GM21381 (cell line): Measurements from ENCODE around the gene RARRES2.
A peak's percentile ranks its signal among the peaks of the same experiment; 100 is the strongest.
"Not testable (repeated sequence)": the region's sequence is repeated elsewhere in the genome, so short reads cannot be mapped to it uniquely, and the experiment has no call there.

ENCODE experiments used
- ATAC-seq: cut with Tn5 transposase; IDR thresholded peaks from one replicate; pipeline ENCODE4 v1.9.1; 2021; ENCODE audit warnings: mild to moderate bottlenecking, moderate library complexity; ENCODE audit not compliant: unreplicated experiment

The RARRES2 gene

DNA sequence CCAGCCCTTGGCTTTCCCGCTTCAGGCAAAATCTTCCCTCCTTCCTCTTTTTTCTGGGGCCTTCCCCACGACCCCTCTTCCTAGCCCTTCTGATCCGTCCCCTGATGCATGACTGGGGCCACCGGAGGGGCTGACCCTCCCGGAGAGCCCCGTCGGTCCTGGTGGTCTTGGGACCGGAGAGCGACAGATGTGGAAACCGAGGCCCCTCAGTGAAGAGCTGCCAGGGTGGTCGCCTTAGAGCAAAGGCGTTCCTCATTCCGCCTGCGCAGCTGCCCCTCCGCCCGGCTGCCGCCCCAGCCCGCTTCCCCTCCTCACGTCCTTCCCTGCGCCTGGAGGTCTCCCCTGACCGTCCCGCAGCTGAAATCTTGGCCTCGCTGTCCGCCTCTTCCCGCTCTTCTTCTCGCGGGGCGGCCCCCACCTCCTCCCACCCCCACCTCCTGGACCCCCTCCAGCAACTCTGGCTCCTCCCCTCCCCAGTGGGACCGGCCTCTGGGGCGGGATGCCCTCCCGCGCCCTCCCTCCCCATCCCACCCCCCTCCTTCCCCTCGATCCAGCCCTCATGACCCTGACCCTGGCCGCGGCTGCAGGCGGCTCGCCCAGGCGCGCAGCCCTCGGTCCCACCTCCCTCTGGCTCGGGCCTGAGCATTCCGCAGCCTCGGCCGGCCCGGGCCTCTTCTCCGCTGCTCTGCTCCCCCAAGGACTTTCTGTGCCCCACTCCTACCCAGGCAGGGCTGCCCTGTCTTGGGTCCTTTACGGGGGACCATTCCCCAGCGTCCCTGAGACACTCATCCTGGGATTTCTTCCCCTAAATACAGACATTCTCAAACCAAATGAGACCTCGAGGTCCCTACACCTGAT is at the start of gene RARRES2:
Gene RARRES2 (minus strand): TSS at position 367 of the 858 bp plus-strand sequence. CDS start 1,020 bp downstream, outside the sequence.
- ATAC-seq = no peak

DNA sequence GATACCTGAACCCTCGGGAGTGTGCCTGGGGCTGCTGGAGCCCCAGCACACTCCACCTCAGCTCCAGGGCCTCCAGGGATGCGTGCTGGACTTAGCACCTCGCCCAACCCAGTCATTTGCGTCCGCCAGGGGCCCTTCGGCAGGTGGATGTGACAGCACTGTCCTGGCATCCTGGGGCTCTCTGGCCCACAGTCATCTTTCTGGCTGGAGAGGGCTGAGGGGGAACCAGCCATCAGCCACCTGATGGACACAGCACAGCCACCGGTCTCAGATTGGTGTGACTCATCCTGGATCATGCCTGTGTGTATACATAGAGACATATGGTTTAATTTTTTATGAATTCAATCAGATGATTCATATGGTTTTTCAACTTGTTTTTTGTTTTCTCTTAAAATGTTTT is 48.8 kb upstream of the RARRES2 start:
- ATAC-seq = no peak

DNA sequence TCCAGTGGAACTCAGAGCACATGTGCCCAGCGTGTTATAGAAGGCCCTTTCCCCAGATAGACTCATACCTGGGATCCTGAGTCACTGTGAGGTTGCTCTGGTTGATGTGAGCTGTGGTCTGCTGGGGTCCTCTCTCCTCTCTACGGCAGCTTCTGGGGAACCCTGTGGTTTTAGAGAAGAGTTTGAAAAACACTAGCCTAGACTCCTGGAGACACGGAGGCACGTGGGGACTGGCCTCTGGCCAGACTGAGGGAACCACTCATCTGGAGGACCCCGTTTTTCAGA is 48.0 kb upstream of the RARRES2 start:
- ATAC-seq = no peak

DNA sequence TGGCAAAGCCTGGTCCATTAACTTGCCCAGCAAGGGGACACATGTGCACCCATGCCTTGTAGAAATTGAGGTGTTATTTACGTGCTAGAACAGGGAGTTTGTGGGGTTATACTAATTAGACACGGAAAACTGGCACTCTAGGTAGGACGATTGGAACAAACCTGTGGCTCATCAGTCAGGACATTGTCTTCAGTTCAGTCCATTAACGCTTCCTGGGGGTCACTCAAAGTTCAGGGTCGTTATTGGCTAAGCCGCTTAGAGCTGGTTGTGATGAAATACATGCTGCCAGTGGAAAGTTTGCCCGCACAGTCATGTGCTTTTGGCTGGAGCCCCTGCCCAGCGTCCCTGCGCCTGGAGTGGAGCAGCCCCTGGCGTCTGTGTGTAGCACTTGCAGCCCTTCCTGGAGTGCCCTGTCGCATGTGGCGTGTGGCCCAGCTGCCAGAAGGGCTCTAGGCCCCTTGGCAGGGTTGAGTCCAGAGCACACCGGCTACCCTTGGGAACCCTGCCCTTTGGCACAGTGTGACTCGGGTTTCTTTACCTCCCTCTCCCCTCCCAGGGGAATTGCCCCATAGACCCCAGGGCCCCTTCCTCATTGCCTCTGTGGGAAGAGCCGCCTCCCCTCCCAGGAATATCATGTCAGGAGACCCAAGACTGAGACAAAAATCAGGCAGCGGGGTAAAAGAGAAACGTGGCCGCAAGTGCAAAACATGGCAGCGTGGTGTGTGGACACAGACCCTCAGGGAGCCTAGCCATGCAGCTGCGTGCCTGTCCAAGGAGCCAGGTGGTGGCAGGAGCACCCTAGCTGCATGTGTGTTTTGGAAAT is 47.5 kb upstream of the RARRES2 start:
- ATAC-seq = no peak

DNA sequence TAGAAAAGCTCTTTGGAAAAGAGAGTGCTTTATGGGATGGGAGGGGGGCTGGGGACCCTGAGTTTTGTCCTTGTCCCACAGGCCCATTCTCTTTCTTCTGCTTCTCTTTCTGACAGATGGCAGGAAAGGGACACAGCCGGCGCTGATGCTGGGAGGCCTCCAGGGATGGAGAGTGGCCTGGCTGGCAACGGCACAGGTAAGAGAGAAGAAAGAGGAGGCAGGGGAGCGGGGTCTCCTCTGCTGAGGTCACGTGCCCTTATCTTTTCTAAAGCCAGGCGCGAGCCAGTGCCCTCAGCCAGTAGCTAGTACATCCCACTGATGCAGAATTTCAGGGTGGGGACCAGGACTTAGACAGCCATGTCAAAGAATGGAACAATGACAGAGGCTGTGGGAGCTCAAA is 46.9 kb upstream of the RARRES2 start:
- no peak for ATAC-seq

DNA sequence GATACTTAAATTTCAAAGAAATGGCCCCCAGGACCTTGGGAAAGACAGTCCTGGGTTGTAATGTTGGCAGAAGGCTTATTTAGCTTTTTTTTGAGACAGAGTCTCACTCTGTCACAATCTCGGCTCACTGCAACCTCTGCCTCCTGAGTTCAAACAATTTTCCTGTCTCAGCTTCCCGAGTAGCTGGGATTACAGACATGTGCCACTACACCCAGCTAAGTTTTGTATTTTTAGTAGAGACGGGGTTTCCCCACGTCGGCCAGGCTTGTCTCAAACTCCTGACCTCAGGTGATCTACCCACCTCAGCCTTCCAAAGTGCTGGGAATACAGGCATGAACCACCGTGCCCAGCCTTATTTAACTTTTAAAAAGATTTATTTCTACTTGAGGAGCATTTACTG is 44.5 kb upstream of the RARRES2 start:
- ATAC-seq = not testable (repeated sequence)

DNA sequence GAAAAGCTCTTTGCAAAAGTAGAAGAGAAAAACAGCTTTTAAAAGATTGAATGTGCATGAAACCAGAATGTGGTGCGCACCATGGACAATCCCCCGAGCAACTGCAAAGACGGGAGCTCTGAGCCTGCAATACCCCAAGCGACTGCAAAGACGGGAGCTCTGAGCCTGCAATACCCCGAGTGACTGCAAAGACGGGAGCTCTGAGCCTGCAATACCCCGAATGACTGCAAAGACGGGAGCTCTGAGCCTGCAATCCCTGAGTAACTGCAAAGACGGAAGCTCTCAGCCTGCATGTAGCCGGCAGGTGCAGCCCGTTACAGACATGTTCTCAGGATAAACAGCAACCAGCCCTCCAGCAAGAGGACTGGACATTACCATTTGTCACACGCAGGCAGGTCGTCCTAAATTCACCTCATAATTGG is 43.9 kb upstream of the RARRES2 start:
- no peak for ATAC-seq

DNA sequence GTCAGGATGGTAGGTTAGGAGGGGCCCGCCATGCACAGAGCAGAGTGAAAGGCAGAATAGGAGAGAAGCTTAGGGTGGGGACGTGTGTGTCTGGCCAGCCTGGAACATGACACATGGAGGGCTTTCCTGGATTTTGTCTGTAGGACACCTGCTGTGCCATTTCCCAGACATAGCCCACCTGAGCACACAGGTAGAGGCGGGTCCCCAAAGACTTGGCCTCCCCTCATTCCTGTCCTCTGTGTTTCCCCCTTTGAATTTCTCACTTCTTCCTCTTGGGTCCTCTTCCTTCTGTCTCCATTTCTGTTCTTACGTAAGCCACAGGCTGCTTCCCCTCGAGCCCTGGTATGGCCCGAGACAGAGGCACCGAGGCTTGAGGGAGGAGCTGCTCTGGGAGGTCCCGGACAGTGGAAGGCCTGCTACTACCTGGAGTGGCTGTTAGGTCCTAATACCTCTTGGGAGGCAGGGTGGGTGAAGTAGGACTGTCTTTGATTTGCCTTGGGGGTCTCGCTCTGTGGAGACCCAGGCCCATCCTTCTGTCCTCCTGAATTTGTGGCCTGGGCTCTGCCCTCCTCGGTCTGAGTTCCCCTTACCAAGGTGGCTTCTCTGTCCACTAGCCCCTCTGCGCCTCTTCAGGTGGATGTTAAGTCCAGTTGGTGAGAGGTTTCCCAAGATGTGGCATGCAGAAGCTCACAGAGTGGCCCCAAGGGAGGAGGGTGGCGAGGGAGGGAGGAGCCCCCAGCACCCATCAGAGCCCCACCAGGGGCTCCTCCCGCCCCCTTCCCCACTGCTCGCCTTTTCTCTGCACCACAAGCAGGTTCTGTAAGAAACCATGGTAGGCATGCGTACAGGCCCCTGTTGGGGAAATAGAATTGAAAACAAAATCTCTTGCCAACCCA is 43.2 kb upstream of the RARRES2 start:
- no peak for ATAC-seq

DNA sequence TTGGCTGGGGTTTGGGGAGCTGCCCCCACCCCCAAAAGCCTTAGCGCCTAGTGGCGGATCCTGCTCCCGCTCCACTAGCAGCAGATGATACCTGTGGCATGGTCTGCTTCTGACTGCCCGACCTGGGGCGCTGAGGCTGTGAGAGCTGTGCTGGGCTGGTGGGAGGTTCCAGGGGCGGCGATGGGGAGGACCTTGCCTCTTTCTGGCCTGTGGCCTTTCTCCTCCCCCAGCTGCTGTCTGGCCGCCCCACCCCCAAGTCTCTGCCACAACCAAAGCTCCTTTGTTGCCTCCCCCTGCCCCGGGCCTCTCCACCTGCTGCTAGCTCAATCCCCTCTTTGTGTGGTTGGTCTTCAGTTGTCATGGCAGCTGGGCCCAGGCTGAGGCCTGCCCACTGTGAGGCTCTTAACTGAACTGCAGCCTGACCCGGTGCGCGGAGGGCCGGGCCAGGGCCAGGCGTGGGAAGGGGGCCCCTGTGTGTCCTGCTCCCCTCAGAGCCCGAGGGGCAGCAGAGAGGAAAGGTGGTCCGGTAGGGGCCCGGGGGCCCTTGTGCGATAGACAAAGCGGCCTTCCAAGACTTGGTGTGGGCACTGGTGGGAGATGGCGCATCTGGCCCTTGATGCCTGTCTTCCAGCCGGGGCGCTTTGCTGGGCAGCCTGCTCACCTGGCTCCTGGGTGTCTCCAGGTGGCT is 42.4 kb upstream of the RARRES2 start:
- no peak for ATAC-seq

DNA sequence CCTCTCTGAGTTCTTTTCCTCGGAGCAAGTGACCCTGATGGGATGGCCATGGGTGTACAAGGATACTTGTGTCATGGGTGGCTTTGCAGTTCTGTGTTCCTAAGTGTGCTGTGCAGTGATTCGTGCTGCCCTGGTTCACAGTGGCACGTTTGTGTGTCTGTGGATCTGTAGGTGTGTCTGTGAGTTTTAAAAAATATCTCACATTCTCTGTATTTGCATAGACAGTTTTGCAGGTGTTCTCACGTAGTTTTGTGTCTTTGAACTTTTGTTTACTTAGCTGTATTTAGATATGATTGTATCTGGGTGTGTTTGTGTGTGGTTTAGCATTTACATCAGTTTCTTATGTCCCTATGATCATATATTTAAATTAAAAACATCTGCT is 41.4 kb upstream of the RARRES2 start:
- no peak for ATAC-seq

DNA sequence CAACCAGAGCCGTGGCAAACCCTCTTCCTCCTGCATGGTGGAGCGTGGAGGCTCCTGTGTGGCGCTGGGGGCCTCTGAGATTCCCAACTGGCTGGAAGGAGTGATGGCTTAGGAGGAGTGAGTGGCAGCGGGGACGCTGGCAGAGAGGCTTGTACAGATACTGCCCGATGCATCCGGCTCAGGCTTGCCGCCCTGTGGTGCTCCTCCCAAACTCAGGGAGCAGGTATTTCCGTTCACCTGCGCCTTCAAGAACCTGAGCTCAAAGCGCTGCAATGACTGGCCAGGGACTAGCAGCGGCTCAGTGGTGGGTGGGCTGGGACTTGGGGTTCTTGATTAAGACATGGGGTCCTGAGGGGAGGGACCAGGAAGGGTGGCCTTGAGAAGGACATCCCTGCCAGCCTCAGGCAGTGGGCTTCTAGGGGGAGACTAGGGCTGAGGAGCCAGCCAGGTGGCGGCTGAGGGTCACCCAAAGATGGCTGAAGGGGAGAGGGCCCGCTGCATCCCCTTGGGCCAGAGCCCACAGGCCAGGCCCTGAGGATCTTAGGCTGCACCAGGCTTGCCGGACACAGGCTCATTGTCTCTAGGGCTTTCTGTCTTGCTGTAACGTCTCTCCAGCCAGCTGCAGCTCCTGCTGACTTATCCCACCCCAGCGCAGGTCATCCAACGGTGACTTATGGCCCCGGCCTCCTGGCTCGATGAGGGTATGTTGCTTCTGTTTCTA is 40.9 kb upstream of the RARRES2 start:
- ATAC-seq = no peak

DNA sequence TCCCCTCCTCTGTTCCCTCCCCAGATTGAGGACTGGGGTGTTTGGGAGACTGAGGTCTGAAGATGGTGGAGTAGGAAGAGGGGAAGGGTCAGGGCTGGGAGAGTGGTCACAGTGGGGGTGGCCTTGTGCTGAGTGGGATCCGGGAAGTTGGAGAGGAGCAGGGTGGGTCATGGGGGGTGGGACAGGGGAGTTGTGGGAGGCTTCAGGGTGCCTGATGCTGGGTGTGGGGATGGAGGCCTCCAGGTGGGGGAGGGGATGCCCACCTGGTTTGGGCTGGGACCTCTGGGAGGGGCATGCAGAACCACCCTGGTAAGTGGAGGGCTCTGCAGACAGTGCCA is 40.3 kb upstream of the RARRES2 start:
- ATAC-seq = no peak

DNA sequence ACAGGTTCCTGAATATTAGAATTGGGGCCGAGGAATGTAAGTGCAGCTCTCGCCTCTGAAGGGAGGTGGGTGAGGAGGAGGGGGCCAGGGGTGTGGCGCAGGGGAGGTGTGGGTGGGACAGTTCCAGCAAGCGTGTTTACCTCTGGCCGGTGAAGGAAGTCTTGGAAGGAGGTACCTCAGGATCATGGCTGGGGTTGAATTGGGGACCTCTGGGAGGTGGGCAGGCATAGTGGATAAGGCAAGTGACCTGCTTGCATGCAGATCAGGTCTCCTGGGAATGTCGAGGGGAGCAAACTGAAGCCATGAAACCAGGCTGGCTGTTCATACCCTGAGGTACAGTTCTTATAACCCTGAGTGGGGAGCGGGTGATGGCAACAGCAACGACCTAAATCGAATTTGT is 39.7 kb upstream of the RARRES2 start:
- ATAC-seq = no peak

DNA sequence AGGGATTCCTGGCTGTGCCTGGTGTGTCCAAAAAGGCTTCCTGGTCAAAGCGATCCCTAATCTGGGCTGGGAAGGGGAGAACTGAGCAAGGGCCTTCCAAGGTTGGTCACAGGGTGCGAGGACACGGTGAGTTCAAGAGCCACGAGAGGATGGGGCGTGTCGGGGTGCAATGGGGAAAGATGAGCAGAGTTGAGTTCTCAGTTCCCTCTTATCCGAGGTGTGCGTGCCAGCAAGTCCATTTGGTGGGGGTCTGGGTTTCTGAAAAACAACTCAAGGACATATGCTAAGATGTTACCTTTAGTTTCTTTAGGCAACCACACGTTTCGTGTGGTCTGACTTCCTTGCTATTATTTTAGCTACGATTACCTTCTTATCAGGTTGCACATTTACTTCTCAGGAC is 39.0 kb upstream of the RARRES2 start:
- ATAC-seq = no peak

DNA sequence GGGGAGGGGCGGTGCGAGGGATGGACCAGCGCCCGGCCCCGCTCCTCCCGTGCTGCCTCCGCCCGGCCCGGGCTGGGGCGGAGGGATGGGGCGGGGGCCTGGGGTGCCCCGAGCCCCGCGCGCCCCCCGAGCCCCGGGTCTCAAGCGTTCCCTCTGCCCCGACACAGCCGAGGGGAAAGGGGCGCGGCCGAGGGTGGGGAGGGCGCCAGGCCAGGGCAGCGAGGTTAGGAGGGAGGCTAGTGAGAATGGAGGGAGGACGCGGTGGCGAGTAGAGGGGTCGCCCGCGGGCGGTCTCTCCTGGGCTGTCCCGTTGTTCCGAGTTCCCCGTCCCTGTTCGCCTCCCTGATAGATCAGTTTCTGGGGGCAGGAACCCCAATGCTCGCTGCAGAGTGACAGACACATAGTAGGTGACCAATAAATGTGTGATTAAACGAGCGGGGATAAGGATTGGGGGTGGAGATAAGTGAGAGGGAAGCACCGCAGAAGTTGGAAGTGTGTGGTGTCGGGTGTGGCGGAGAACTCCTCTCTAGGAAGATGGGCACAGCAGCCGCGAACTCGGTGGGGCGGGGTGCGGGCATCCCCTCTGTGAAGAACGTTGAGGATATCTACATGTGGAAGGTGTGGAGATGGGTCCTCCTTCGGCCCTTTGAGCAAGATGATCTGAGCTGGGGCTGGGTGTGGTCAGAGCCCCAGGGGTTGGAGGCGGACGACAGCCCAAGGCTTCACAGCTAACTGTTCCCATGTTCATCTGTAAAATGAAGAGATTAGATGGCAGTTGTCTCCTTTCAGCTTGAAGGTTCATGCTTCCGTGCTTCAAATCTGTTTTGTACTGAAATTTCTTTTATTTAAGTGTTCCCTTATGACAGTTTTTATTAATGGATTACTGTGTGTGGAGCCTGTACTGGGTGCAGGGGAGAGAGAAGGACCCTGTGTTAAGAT is 38.3 kb upstream of the RARRES2 start:
- ATAC-seq = peak; percentile 8

DNA sequence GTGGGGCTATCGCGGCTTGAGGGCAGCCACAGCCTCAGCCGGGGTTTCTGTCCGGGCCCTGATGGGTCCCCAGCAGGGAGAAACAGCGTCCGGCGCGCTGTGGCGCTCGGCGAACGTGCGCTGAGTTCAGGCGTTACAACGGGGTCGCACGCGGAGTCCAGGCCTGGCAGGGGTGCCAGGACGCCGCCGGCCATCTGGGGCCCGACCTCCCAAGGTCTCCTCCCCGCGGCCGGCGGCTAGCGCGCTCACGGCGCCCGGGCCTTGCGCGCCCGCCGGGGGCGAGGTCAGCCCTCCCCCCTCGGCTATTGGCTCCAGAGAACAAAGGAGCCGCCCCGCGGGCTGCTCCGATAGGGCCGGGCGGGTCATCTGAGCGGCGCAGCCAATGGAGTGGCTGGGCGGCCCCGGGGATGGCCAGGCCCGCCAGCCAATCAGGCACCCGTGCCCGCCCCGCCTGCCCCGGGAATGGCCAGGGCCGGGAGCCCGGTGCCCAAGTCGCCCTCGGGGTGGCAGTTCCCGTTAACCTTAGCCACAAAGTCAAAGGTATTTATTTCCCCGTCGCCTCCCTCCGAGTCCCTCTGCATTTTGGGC is 37.5 kb upstream of the RARRES2 start, which contains the start of gene ZNF775:
Gene ZNF775 (plus strand): TSS at position 478 of the 588 bp plus-strand sequence. CDS start 9,141 bp downstream, outside the sequence.
- peak; percentile 72 for ATAC-seq

DNA sequence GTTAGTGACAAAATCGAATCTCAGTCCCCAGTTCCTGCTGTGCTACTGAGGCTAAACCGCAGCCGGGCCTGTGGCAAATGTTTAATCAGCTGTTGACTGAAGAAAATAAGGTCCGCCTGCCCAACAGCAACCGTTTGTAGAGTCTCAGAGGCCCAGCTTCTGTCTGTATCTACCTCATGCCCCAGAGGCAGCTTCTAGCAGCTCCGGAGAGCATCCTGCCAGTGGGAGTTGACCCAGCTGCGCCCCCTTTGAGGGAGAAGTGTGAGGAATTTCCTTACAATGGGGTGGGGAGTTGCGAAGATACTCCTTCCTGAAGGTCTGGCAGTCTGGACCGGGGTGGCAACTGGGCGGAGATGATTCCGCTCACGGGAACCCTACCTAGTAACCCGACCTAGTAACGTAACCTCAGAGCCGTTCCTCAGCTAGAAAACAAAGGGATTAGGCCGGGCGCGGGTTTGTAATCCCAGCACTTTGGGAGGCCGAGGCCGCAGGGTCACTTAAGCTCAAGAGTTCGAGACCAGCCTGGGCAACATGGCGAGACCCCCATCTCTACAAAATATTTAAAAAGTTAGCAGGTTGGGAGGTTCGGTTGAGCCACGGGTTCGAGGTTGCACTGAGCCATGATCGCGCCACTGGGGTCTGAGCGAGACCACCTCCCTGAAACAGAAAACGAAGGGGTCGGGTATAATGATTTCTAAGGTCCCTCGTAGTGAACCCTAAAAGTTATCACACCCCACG is 36.9 kb upstream of the RARRES2 start:
- ATAC-seq = no peak

DNA sequence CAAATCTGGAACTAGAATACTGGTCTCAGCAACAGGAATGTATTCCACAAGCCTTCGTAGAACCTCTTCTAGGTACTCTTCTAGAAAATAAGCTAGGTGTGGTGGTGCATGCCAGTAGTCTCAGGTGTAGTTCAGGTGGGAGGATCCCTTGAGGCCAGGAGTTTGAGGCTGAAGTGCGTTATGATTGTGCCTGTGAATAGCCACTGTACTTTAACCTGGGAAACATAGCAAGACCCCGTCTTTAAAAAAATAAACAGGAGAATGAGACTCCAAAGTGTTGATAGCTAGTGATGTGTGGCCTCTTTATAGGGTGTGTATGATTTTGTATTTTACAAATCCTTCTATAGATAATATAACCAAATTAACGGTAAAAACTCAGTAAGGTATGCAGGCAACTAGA is 36.2 kb upstream of the RARRES2 start:
- ATAC-seq = no peak
